ENCODE results near the gene GTF3C1. TPM values are rescaled to one million over a fixed set of nuclear protein-coding genes. Genes with fewer than 3 reads are reported as not detected.

GTF3C1 gene
- total and polyA plus RNA-seq, 2 of the 13 experiments (the other 11 are each of a cell fraction or from before 2014, with no cell fraction given) = 29.2 to 72.7 TPM

GRCh38 chr16:27549746-27550581, at the start of gene GTF3C1, which contains the start of gene KATNIP (continued):
- peak; percentile 77 for TF ChIP-seq ZNF414 (CRISPR knock-in tag; IDR thresholded peaks at IDR 0.05)
- peak; percentile 61; the same call in 1 of the 2 replicates for TF ChIP-seq ZNF83 (CRISPR knock-in tag; IDR thresholded peaks at IDR 0.05; ENCODE audit: borderline replicate concordance)
- no peak for TF ChIP-seq SRSF9 (IDR thresholded peaks at IDR 0.05; ENCODE audit: borderline replicate concordance, insufficient read depth, low read depth, low read length, poor library complexity, severe bottlenecking)
- no peak; the same call in none of the 2 replicates for TF ChIP-seq ZNF891 (CRISPR knock-in tag; IDR thresholded peaks at IDR 0.05)
- TF ChIP-seq ZNF280D (CRISPR knock-in tag; IDR thresholded peaks at IDR 0.05) = 0 out of 2 replicates have a peak, but pooled peaks have one; percentile 26
- TF ChIP-seq SMAD9 (CRISPR knock-in tag; IDR thresholded peaks at IDR 0.05) = no peak
- TF ChIP-seq THAP9 (CRISPR knock-in tag; IDR thresholded peaks at IDR 0.05; ENCODE audit: borderline replicate concordance) = peak; percentile 72; the same call in 1 of the 2 replicates
- 0 out of 2 replicates have a peak, but pooled peaks have one; percentile 49 for TF ChIP-seq HBP1 (CRISPR knock-in tag; IDR thresholded peaks at IDR 0.05; ENCODE audit: low read depth)
- TF ChIP-seq ZSCAN31 (CRISPR knock-in tag; IDR thresholded peaks at IDR 0.05; ENCODE audit: low read depth) = no peak; the same call in 1 of the 2 replicates
- no peak for TF ChIP-seq TCF12 (IDR thresholded peaks at IDR 0.05)
- TF ChIP-seq TCF12 (CRISPR knock-in tag; IDR thresholded peaks at IDR 0.05) = 0 out of 2 replicates have a peak, but pooled peaks have one; percentile 58
- TF ChIP-seq ARNT2 (CRISPR knock-in tag; IDR thresholded peaks at IDR 0.05; ENCODE audit: low read depth) = 0 out of 2 replicates have a peak, but pooled peaks have one; percentile 32
- peak; percentile 78; the same call in 1 of the 2 replicates for TF ChIP-seq SNAI1 (CRISPR knock-in tag; IDR thresholded peaks at IDR 0.05; ENCODE audit: borderline replicate concordance)
- no peak for TF ChIP-seq CERS6 (CRISPR knock-in tag; IDR thresholded peaks at IDR 0.05)
- TF ChIP-seq SIN3B (IDR thresholded peaks at IDR 0.05; ENCODE audit: low read length) = peak; percentile 64; the same call in 1 of the 2 replicates
- no peak; the same call in 1 of the 2 replicates for TF ChIP-seq ZFP41 (CRISPR knock-in tag; IDR thresholded peaks at IDR 0.05; ENCODE audit: borderline replicate concordance)

Measured in HepG2 (cell line).